Gastrocnemius medialis (tissue), 4 donors: ENCODE results near the gene USP36.

ENCODE experiments used
- POLR2A ChIP-seq, 2 donors: fragments of 450-650 bp; IDR thresholded peaks; one replicate each; pipeline ENCODE4 v1.6.1; 2017; ENCODE audit warnings: antibody characterized with exemption in 2 of 2, mild to moderate bottlenecking in 2 of 2, moderate library complexity in 2 of 2
- TF ChIP-seq, protein P1 (sequence below), 5 experiments: fragments of 450-650 bp in 3 of 5; fragments of 200-600 bp in 2 of 5; sonication (generic) in 2 of 5; IDR thresholded peaks in 4 of 5; conservative IDR thresholded peaks in 1 of 5; 1 replicate in 4 of 5; 2 replicates in 1 of 5; pipeline ENCODE4 v1.5.1; 2016 to 2019; ENCODE audit warnings: antibody characterized with exemption in 5 of 5, mild to moderate bottlenecking in 3 of 5, moderate library complexity in 3 of 5

DNA sequence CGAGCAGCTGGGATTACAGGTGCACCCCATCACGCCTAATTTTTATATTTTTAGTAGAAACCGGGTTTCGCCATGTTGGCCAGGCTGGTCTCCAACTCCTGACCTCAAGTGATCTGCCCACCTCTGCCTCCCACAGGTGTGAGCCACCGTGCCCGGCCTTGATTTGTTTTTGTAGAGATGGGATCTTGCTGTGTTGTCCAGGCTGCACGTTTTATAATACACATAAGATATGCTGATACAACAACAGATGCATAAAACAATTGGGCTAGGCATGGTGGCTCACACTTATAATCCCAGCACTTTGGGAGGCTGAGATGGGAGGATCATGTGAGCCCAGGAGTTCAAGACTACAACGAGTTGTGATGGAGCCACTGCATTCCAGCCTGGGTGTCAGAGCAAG lies 6.0 kb downstream of the USP36 start:
- TF ChIP-seq, protein P1, sequence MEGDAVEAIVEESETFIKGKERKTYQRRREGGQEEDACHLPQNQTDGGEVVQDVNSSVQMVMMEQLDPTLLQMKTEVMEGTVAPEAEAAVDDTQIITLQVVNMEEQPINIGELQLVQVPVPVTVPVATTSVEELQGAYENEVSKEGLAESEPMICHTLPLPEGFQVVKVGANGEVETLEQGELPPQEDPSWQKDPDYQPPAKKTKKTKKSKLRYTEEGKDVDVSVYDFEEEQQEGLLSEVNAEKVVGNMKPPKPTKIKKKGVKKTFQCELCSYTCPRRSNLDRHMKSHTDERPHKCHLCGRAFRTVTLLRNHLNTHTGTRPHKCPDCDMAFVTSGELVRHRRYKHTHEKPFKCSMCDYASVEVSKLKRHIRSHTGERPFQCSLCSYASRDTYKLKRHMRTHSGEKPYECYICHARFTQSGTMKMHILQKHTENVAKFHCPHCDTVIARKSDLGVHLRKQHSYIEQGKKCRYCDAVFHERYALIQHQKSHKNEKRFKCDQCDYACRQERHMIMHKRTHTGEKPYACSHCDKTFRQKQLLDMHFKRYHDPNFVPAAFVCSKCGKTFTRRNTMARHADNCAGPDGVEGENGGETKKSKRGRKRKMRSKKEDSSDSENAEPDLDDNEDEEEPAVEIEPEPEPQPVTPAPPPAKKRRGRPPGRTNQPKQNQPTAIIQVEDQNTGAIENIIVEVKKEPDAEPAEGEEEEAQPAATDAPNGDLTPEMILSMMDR (IDR thresholded peaks at IDR 0.05 in 4 of 5, conservative IDR thresholded peaks at IDR 0.05 in 1 of 5) = no peak
- no peak for TF ChIP-seq POLR2A (IDR thresholded peaks at IDR 0.05)
